ENCODE results near the gene DCC.

DNA sequence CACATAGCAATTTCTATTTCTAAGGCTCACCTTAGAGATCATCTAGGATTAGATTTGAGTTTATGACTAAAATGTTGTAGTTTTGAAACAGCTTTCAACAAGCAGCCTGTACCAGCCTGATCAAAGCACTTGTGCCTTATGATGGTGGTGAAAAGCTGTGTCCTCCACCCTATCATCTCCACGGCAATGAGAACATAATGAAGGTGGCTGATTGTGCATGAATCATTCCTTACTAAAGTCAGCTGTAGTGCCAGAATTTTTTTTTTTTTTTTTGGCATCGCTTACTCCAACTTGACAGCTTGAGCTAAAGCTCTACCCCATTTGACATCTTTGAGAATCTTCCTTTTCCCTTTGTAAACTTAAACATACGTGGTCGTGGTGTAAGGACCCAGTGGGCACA, 86.0 kb downstream of the DCC start:
- TF ChIP-seq, protein P1, sequence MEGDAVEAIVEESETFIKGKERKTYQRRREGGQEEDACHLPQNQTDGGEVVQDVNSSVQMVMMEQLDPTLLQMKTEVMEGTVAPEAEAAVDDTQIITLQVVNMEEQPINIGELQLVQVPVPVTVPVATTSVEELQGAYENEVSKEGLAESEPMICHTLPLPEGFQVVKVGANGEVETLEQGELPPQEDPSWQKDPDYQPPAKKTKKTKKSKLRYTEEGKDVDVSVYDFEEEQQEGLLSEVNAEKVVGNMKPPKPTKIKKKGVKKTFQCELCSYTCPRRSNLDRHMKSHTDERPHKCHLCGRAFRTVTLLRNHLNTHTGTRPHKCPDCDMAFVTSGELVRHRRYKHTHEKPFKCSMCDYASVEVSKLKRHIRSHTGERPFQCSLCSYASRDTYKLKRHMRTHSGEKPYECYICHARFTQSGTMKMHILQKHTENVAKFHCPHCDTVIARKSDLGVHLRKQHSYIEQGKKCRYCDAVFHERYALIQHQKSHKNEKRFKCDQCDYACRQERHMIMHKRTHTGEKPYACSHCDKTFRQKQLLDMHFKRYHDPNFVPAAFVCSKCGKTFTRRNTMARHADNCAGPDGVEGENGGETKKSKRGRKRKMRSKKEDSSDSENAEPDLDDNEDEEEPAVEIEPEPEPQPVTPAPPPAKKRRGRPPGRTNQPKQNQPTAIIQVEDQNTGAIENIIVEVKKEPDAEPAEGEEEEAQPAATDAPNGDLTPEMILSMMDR (conservative IDR thresholded peaks at IDR 0.05; ENCODE audit: low read length) = no peak
- no peak for TF ChIP-seq EZH2phosphoT487 (IDR thresholded peaks at IDR 0.05; ENCODE audit: borderline replicate concordance)

All from Loucy (cell line).